Stimulated activated CD4-positive, alpha-beta T cell treated with anti-CD3 and anti-CD28 coated beads, TNF-alpha, amount 100 ng/mL, for 4 hours (primary cell): ENCODE data around the gene HINT3.
"Not testable (repeated sequence)": the region's sequence is repeated elsewhere in the genome, so short reads cannot be mapped to it uniquely, and the experiment has no call there.

ENCODE experiments used
- DNase-seq, 3 experiments: peaks; one replicate each; pipeline ENCODE4 v3.0.0-alpha.2; 2020; ENCODE audit warnings: low read depth in 3 of 3

Gene HINT3

GRCh38 chr6:125939791-125940190, 16.8 kb upstream of the HINT3 start:
- DNase-seq, result no peak

DNA sequence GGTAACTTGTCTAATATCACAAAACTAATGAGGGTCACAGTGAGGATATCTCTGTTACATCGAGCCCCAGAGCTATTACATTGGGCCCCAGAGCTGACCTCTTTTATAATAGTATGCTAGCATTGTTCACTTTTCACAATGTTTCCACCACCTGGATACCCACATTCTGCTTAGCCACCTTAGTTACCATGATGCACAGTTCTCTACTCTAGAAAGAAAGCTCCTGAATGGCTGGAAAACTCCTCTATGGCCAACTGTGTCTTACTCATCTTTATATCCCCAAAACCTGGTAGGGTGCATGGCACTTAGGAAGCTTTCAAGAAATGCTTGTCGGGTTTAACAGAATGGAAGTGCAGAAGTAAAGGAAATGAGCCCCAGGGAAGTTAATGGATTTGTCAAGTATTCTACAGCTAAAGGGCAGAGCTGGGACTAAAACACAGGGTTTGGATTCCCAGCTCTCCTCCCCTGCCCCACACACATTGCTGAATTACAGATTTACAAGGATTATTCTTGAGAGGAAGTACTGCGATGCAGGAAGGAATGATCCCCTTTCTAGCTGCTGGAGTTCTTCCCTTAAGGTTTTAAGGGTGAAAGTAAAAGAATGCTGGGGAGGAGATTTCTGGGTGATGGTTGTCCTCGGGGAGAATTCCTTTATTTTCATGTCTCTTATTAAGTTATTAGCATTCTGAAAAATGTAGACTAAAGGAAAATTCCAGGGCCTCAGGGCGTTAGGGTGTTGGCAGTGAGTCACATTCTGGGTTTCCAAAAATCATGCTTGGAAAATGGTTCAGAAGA, 16.1 kb upstream of the HINT3 start:
- DNase-seq, result no peak

DNA sequence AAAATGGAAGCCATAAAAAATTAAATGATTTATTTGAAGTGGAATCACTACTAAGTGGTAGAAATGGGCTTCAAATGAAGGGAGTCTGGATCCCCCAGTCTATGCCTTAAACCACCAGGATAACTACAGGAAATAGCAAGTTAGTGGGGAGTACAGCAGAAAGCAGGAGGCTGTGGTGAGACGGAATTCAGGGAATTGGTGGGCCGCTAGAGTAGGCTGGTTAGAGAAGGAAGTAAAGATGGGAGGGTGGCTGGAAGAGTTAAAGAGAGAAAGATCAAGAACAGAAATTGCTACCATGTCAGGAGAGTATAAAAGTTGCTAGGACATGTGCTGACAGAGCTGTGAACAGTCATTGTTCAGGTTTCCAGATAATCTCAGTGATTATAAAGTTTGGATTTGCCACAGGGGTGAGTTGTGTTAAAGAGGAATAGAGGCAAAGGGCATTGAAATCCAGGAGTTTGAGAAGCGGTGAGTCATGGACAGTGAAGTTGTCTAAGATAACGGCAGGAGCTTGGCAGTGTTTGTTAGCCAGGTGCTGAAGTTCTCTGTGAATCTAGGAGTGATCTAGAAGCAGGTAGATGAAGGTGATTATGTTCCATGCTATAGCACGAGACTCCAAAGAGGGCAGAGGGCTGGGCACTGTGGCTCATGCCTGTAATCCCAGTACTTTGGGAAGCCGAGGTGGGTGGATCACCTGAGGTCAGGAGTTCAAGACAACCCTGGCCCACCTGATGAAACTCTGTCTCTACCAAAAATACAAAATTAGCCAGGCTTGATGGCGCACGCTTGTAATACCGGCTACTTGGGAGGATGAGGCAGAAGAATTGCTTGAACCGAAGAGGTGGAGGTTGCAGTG, 13.7 kb upstream of the HINT3 start:
- DNase-seq, result no peak

- DNase-seq, result no peak
Observed at GRCh38 chr6:125943528-125944433, 12.8 kb upstream of the HINT3 start.

GRCh38 chr6:125944434-125944816, 12.1 kb upstream of the HINT3 start:
- DNase-seq, result no peak

GRCh38 chr6:125944896-125945295, 11.7 kb upstream of the HINT3 start:
- no peak for DNase-seq

DNA sequence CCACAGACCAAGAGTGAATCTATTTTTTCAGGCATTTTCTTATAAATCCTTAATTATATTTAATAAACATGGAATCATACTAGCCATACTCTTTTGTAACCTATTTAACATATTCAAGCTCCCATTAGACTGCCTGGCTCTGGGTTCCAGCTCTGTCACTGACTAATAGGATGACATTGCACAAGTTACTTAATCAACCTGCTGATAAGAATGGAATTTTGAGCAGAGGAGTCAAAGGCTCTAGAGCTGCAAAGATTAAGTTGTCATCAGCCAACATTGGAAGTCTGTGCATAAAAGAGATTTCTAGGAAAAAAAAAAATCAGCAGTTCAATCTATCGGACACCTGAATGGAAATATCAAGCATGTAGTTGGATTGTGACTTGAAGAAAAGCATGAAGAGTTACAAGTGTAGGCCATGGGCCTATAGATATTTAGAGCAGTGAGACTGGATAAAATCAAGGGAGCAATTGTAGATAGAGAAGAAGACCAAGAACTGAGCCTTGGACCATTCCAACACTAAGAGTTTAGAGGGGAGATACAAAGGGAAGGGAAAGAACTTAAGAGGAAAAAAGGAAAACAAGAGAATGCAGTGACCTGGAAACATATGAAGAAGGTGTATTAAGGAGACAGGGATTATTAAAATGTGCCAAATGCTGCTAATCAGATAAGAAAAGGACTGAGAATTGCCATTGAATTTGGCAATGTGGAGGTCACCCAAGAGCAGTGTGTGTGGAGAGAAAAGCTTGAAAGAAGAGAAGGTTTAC, 11.0 kb upstream of the HINT3 start:
- no peak for DNase-seq

GRCh38 chr6:125947615-125948014, 9.0 kb upstream of the HINT3 start:
- DNase-seq, result no peak

DNA sequence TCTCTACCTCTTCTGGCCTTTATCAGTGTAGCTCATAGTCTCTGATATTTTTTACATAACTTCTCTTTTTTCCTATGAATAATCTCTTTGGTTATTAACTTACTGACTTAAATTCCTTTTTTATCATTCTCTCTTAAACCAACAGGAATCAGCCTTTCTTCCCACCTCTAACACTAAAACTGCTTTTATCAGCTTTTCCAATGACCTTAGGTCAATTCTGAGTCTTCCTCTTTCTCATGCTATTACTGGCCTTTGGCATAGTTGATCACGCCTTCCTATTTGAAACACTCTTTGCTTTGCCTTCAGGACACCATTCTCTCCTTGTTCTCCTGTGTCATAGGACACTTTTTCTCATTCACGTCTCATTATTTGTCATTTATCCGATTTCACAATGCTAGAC, 8.1 kb upstream of the HINT3 start:
- DNase-seq, result no peak

DNA sequence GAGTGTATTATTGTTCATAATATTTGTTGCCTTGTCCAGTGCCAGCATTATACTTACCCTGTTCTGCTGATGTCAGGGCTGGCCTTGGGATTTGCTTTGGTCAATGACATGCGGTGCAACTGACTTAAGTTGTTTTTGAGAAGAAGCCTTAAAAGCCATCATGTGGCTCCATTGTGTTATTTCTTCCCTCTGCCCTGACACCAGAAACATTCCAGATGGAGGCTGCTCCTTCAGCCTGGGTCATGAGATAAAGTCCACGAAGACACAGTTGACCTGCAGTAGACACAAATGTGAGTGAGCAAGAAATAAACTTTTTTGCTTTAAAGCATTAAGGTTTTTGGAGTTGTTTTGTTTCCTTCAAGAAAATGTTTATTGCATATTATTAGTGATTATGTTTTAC, 7.5 kb upstream of the HINT3 start:
- no peak for DNase-seq

- no peak for DNase-seq
Observed at GRCh38 chr6:125950293-125950692, 6.3 kb upstream of the HINT3 start.

DNA sequence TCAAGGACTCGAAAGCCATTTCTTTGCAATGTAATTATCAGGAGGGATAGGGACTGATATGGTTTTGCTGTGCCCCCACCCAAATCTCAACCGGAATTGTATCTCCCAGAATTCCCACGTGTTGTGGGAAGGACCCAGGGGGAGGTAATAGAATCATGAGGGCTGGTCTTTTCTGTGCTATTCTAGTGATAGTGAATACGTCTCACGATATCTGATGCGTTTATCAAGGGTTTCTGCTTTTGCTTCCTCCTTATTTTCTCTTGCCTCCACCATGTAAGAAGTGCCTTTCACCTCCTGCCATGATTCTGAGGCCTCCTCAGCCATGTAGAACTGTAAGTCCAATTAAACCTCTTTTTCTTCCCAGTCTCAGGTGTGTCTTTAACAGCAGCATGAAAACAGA, 5.9 kb upstream of the HINT3 start:
- not testable (repeated sequence) for DNase-seq

DNA sequence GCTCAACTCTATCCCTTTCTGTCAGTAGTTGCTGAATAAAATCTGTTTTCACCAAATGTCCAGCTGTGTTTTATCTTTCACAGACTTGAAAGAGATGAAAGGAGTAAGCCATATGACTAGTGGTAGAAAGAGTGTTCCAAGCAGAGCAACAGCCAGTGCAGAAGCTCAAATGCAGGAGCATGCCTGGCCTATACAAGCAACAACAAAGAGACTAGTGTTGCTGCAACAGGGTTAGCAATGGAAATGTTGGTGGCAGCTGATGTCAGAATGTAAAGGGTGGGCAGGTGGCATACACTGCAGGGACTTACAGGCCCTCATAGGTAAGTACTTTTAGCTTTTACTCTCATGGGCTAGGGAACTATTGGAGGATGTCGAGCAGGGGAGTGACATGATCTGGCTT, 5.2 kb upstream of the HINT3 start:
- no peak for DNase-seq

DNA sequence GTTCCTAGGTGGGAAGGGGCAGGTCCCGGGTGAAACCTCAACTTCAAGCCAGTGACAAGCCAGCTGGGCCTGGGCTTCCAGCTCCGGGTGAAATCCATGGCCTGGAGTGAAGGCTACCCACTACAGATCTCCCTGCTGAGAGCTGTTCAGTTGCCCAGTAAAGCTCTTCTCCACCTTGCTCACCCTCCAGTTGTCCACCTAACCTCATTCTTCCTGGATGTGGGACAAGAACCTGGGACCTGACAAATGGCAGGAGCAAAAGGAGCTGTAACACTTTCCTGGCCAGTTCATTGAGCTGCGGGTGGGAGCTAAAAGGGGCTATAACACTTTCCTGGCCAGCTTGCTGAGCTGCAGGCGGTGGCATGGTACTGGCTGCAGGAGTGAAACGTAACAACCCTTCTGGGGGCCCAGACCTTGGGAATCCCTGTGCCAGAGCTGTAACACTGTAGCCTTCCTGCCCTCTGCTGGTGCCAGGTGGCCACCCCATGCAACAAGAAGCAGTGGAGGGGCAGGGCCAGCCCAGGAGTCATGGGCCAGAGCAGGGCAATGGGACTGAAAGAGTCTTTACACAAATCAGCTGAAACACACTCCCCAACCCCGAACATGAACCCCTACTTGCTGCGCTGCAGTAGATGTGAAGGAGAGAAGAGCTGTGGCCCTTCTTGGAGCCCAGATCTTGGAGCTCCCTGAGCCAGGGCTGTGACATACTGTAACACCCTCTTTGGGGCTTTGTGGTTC, 3.6 kb upstream of the HINT3 start:
- DNase-seq, result no peak

- DNase-seq, result no peak
Observed at GRCh38 chr6:125953502-125953875, 3.1 kb upstream of the HINT3 start.

DNA sequence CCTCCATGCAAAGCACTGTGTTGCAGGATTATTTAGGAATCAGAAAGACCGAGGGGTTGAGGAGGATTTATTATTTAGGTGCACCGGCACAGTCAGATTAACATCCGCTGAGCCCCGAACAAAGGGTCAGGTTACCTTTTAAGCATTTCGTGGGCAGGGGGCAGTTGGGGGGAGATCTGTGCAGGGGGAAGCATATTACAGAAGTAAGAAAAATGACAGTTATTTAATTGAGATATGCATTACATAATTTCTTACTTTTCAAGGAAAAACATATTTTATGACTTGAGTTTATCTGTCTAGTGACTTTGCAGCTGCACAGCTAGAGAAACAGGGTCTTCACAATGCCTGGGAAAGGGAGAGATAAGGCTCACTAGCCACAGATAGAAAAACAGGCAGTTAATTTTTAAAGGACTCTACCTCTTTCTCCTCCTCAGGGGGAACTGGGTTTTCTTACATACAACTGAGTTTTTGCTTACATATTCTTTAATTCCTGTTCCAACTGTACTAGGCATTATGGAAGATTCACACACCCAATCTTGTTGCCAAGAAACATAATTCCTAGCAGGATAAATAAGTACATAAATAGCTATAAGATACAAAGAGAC, 1.7 kb upstream of the HINT3 start:
- DNase-seq, result no peak

DNA sequence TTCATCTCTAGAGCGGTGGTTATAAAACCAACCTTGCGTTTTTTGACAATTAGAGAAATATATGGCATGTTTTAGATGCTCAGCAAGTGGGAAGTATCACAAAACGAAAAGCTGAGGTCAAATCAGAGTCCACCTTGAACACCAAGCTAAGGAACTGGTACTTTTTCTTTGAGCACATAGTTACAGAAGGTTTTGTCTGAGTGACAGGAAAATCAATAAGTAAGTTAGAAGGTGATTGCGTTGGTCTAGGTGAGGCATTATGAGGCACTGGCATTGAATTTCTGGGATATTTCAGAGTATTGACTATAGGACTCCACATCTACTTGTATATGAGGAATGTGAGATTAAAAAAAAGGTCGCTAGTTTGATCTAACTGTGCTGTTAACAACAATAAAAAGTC, 597 bp upstream of the HINT3 start:
- DNase-seq, result no peak

DNA sequence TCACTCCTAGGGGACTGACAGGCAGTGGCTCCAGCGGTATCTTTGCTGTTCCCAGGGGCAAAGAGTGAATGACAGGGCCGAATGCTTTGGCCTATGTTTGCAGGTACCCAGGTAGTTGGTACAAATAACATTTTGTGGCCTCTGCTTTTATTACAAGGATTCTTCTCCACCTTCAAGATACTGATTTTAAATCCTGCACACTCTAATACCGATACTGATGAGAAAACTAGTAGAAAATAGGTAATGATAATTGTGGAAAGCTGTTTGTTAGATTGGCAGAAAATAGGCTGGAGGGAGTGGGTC, 772 bp downstream of the HINT3 start:
- DNase-seq, result no peak

GRCh38 chr6:125957845-125958244, 1.3 kb downstream of the HINT3 start:
- no peak for DNase-seq

DNA sequence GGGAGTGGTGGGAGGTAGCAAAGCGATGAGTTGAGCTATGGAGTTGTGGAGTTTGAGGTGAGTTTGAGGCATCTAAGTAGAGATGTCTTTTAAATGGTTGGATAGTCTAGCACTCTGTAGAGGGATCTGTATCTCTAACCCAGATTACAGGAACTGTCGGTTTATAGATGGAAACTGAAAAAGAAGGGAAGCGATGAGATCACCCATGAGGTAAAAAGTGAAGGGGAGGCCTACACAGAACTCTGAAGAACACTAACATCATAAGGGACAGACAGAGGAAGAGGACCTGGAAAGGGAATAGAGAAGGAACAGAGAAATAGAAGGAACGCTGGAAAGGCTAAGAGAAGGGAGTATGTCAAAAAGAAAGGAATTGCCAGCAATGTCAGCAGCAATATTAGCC, 2.5 kb downstream of the HINT3 start:
- no peak for DNase-seq

DNA sequence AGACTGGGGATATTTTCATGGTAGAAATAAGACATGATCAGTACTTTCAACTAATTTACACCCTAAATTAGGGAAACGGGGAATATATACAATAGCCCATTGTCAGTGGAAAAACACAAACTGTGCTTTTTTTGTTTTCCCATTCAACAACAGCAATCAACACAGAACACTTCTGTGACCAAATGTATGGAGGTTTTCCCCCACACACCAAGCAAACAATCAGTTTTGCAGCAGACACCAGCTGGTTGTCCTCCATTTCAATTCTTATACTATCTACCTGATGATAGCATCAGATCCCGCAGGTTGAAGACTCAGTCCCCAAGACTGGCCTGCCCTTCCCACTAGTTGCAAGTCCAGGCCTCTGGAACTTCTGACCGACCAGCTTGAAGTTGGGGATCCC, 4.5 kb downstream of the HINT3 start:
- DNase-seq, result no peak
